OCI-LY3 (cell line): ENCODE measurements around the gene BBS12.

Experiments
- EZH2phosphoT487 ChIP-seq: fragments of 200-600 bp; shearing (Covaris generic); IDR thresholded peaks from 2 replicates; pipeline ENCODE4 v1.6.1; 2018; ENCODE audit warnings: antibody characterized with exemption, mixed run types, low read depth
- TF ChIP-seq, protein P1 (sequence below): fragments of 200-600, 300-600 bp; sonication (generic); IDR thresholded peaks from 2 replicates; pipeline ENCODE4 v1.5.1; 2014; ENCODE audit warnings: antibody characterized with exemption, low read length, low read depth

DNA sequence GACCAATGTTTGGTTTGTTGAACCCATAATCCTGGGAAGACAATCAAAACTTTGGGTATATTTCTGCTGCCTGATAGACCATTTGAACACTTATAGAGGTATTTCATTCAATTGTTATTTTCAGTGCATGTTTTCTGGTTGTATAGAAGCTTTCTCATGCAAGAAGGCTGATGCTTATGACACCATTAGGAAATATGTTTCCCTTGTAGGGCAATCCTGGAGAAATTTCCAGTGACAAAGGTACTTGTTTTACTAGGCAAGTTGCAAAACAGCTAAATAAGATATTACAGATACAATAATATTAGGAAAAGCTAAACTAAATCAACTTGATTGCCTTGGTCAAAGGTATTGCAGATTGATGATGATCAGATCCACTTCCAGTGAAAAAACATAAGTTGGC lies 61.3 kb downstream of the BBS12 start:
- TF ChIP-seq, protein P1, sequence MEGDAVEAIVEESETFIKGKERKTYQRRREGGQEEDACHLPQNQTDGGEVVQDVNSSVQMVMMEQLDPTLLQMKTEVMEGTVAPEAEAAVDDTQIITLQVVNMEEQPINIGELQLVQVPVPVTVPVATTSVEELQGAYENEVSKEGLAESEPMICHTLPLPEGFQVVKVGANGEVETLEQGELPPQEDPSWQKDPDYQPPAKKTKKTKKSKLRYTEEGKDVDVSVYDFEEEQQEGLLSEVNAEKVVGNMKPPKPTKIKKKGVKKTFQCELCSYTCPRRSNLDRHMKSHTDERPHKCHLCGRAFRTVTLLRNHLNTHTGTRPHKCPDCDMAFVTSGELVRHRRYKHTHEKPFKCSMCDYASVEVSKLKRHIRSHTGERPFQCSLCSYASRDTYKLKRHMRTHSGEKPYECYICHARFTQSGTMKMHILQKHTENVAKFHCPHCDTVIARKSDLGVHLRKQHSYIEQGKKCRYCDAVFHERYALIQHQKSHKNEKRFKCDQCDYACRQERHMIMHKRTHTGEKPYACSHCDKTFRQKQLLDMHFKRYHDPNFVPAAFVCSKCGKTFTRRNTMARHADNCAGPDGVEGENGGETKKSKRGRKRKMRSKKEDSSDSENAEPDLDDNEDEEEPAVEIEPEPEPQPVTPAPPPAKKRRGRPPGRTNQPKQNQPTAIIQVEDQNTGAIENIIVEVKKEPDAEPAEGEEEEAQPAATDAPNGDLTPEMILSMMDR, result no peak
- no peak for TF ChIP-seq EZH2phosphoT487
